Measurements from ENCODE around the gene RCN1.
"Not testable (repeated sequence)": the region's sequence is repeated elsewhere in the genome, so short reads cannot be mapped to it uniquely, and the experiment has no call there.

The RCN1 gene

DNA sequence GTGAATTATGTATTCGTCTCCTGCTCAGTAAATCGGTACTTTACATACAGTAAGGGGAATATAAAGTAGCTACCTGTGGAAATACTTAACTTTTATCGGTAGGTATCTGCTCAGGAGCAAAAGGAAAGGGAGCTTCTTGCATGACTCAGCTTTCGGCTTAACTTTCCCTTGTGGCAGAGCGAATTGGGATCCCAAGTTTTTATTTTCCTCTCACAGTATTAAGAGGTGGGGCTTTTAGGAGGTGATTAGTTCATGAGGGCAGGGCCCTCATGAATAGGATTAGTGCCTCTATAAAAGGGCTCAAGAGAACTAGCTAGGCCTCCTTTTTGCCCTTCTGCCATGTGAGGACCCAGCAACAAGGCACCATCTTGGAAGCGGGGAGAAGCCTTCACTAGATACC, 18.7 kb downstream of the RCN1 start:
- DNase-seq (ENCODE audit: low read depth in 4 of 4, low spot score in 1 of 4): no peak

- DNase-seq (ENCODE audit: low read depth in 4 of 4, low spot score in 1 of 4): no peak
Measured at GRCh38 chr11:32110795-32111194, 19.9 kb downstream of the RCN1 start.

GRCh38 chr11:32113200-32113919, 22.5 kb downstream of the RCN1 start:
- no peak for DNase-seq (ENCODE audit: low read depth in 4 of 4, low spot score in 1 of 4)

- DNase-seq (ENCODE audit: low read depth in 4 of 4, low spot score in 1 of 4): no peak
Measured at GRCh38 chr11:32113920-32114203, 23.0 kb downstream of the RCN1 start.

DNA sequence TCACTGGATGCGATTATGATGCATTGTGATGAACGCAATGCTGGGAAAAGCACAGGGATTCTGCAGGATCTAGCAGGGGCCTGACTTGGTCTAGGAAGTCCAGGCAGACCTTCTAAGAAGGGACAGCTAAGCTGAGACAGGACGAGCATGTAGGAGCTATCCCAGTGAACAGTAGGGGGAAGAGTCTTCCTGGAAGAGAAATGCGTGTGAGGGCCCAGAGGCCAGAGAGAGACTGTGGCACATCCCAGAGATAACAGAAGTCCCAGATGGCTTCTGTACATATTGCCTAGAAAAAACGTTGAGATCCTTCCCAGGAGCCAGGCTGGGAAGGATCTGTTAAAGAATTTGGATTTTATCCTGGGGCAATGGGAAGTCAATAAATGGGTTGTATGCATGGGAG, 24.6 kb downstream of the RCN1 start:
- no peak for DNase-seq (ENCODE audit: low read depth in 4 of 4, low spot score in 1 of 4)

- DNase-seq (ENCODE audit: low read depth in 4 of 4, low spot score in 1 of 4): no peak
Measured at GRCh38 chr11:32116668-32117067, 25.8 kb downstream of the RCN1 start.

DNA sequence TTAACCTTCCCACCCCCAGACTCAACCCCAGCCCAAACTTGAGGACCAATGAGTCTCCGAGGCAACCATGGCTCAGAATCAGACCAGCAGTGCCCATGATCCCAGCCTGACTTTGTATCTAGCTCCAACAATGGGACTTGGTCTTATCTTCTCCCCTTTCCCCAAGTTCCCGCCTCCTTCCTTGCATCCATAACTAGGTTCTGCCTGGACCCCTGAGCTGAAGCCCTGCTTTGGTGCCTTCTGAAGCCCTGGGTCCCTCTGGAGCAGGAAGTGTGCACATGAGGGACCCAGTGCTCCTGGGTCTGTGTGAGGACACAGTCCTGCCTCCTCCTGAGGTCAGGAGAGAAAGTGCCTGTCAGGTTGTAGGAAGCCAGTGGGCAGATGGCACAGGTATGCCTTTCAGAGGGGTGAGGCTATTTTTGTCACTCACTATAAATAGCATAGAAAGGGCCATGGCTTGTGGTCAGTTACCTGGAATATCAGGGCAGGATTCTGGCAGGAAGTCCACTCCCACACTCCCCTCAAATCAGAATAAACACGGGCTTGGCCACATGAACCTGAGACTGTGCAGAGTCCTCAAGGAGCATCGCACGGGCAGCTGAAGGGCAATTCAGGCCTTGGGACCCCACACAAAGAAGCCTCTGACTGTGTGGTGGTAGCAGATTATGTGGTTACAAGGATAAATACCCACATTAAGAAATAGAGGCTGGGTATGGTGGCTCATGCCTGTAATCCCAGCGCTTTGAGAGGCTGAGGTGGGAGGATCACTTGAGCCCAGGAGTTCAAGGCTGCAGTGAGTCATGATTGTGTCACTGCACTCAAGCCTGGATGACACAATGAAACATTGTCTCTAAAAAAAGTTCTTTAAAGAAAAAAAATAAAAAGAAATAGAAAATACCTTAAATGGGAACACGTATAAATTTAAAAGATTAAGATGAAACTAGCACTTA, 27.4 kb downstream of the RCN1 start:
- no peak for DNase-seq (ENCODE audit: low read depth in 4 of 4, low spot score in 1 of 4)

DNA sequence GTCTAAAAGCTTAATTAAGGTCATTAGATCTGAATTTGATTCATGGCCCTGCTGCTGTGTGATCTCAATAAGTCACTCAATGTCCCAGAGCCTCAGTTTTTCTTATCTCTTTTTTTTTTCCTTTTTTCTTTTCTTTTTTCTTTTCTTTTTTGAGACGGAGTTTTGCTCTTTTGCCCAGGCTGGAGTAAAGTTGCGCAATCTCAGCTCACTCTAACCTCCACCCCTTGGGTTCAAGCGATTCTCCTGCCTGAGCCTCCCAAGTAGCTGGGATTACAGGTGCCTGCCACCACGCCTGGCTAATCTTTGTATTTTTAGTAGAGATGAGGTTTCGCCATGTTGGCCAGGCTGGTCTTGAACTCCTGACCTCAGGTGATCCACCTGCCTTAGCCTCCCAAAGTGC, 28.3 kb downstream of the RCN1 start:
- not testable (repeated sequence) for DNase-seq (ENCODE audit: low read depth in 4 of 4, low spot score in 1 of 4)

DNA sequence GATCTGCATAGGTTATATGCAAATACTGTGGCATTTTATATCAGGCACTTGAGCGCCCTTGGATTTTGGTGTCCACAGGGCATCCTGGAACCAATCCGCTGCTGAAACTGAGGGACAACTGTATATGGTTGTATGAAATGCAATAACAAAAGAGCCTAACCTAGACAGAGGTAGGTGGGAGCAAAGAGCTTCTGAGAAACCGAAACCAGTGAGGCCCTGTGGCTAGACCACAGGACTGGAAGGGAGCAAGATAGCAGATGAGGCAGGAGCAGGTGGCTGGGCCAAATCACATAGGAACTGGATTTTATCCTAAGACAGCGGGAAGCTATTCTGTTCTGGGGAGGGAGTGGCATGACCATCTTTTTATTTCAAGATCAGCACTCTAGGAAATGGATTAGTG, 30.1 kb downstream of the RCN1 start:
- no peak for DNase-seq (ENCODE audit: low read depth in 4 of 4, low spot score in 1 of 4)

DNA sequence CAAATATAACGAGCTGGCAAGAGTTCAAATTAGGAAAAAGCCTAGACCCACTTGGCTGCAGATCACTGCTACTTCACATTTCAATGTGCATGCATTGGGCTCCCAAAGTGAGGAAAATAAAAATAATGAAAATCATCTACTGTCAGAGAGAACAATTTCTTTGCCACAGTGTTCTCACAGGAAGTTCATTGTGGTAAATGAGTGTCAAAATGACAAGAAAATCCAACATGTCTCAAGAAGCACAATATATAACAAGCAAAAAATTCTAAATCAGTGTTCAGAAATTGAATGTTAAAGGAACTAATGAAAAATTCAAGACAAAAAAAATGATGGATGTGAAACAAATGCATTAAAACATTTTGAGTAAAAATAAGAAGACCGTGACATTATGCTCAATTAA, 31.3 kb downstream of the RCN1 start:
- DNase-seq (ENCODE audit: low read depth in 4 of 4, low spot score in 1 of 4): no peak

DNA sequence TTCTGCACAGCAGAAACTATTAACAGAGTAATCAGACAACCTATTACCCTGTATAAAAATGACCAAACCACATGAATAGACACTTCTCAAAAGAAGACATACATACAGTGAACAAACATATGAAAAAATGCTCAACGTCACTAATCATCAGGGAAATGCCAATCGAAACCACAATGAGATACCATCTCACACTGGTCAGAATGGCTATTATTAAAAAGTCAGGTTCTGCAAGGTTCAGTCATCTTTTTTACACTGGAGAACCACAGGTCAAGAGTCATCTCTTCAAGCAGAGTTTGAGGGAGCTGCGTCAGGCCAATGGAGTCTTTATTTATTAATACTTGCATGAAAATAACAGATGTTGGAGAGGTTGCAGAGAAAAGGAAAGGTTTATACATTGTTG, 40.4 kb downstream of the RCN1 start:
- no peak for DNase-seq (ENCODE audit: low read depth in 4 of 4, low spot score in 1 of 4)

DNA sequence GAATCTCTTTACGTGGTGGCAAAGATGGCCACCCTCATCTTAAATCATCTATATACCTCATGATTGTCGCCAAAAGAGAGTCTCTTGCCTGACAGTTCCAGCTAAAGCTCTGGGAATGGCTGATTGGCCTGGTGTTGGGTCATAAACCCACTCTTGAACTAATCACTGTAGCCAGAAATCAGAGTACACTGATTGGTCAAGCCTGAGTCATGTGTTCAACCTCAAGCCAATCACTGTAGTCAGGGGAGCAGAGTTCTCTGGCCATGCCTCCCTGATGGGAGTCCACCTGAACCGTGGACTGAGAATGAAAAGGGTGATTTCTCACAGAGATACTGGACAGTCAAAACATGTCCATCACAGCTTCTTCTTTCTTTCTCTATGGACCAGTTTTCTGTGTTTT, 45.8 kb downstream of the RCN1 start:
- no peak for DNase-seq (ENCODE audit: low read depth in 4 of 4, low spot score in 1 of 4)

DNA sequence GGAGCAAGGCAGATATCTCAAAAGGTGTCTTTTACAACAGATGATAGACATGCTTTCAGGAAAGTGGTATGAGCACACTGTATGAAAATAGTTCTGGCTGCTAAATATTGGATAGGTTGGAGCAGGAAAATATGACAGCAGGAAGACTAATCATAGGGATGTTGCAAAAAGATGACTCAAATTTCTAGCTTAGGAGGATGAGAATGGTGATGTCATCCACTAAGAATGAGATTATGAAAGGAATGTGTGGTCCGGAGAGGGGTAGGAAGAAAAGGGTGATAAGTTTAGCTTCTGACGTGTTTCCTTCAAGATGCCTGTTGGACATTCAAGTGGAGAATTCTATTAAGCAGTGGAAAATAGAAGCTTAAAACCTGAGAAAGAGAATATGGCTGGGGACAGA, 46.4 kb downstream of the RCN1 start:
- DNase-seq (ENCODE audit: low read depth in 4 of 4, low spot score in 1 of 4): no peak

GRCh38 chr11:32137869-32138268, 47.0 kb downstream of the RCN1 start:
- no peak for DNase-seq (ENCODE audit: low read depth in 4 of 4, low spot score in 1 of 4)

- DNase-seq (ENCODE audit: low read depth in 4 of 4, low spot score in 1 of 4): no peak
Measured at GRCh38 chr11:32138902-32139301, 48.0 kb downstream of the RCN1 start.

DNA sequence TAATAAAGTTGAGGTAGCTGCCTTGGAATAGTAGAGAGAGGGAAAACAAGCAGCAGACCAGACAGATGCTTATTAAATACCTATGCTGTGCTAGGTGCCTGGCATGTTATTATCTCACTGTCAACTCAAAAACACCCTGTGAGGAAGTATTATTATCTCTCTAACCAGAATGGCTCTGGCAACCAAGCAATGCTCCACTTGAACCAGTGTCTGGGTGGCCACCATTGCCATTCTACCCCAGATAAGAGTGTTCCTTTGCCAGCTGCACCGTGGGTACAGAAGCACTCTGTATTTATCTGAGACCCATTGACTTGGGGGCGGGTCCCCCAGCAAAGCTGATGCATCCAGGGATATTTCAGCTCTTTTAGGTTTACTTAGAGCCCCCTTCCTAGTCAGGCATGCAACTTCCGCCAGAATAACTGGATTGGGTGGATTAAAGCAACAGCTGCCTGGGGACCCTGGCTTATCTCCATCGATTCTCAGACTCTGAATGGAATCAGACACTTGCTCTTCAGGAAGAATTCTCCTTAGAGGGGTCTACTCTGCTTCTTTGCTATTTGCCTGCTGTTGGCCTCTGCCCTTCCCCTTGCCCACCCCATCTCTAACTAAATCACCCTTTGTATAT, 49.1 kb downstream of the RCN1 start:
- no peak for DNase-seq (ENCODE audit: low read depth in 4 of 4, low spot score in 1 of 4)

DNA sequence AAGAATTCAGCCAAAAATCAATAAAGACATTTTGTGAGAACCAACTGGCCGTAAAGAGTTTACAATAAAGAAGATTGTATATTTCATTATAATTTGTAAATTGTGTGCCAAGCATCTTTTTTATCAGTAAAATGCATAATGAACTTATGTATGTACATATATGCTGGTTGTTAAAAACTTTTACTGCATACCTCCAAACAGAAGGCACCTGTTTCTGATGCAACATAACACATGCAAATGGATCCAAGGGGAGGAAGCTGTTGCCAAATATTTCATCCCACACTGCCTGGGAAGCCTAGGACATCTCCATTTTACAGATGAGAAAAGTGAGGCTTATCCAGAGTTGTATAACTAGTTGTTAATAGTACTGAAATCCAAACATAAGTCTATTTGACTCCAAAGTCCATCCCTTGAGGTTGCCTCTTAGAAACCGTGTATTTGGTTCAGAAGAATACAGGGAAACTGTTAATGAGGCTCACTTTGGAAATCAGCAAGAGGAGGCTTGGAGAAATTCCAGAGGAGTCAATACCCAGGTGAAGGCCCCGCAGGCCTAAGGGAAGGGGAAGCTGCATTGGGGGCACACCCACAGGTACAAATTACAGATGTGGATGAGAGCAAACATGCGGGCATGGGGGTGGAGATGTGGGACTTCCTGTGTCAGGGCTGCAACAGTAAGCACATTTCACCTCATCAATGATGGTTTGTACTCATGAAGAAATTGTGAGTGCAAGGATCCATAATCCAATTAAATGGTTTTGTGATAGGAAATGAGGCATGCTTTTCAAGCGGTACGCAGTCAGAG, 51.1 kb downstream of the RCN1 start:
- no peak for DNase-seq (ENCODE audit: low read depth in 4 of 4, low spot score in 1 of 4)

GRCh38 chr11:32143378-32143777, 52.5 kb downstream of the RCN1 start:
- DNase-seq (ENCODE audit: low read depth in 4 of 4, low spot score in 1 of 4): no peak

DNA sequence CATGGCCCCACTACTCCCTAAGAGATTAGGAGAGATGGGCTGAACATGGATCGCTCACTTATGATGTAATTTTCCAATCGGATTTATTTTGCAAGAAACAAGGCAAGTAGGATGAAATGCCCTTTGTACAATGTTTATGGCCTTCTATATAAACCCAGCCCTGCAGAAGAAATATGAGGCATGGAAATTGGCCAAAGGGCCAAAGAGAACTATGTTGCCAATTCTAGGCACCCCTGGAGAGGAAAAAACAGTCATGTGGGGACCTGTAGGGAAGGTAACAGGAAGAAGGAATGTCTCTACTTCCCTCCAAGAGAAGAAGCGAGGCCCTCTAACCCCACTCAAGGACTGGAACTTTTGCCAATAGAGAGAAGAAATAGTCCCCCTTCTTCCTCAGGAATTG, 54.4 kb downstream of the RCN1 start:
- DNase-seq (ENCODE audit: low read depth in 4 of 4, low spot score in 1 of 4): no peak

DNA sequence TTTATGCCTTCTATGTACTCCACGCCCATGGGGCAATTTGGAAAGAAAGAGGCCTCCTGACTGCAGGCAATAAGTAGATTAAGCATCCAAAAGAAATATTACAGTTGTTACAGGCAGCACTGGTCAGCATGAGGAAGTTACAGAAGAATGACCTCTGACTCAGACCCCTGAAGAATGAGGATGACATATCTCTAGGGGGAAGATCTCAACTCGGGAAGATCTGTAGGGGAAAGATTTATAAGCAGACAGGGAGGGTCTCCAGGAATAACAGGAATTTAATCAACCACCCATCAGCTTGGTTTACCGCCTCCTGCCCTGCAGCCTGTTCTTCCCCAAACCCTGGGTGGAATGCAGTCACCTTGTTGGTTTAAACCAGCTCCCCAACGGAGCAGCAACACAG, 58.0 kb downstream of the RCN1 start:
- DNase-seq (ENCODE audit: low read depth in 4 of 4, low spot score in 1 of 4): no peak

- no peak for DNase-seq (ENCODE audit: low read depth in 4 of 4, low spot score in 1 of 4)
Measured at GRCh38 chr11:32149748-32150147, 58.9 kb downstream of the RCN1 start.
